ENCODE results near the gene NELL1.

The NELL1 gene

GRCh38 chr11:20980736-20981135 is 311.4 kb downstream of the NELL1 start:
- no peaks in the 10 kb centered on the region for H3K36me3 ChIP-seq (replicated peaks)
- DNase-seq, result no peak
- H3K4me3 ChIP-seq (ENCODE audit: low read depth, low read length), result no peak overlapping the region
- no peaks in the 10 kb centered on the region for H3K27me3 ChIP-seq (replicated peaks)
- TF ChIP-seq CTCF (IDR thresholded peaks at IDR 0.05; ENCODE audit: low read depth, low read length, missing control alignments), result no peak
- H3K27ac ChIP-seq, result no peak overlapping the region
- in situ Hi-C loops (cut with HindIII; ENCODE audit: low pct_ligation_motif_present, low sequenced_read_pairs), result no loop called here

GRCh38 chr11:20990447-20990846 is 321.1 kb downstream of the NELL1 start:
- in situ Hi-C loops (cut with HindIII; ENCODE audit: low pct_ligation_motif_present, low sequenced_read_pairs), result no loop called here

GRCh38 chr11:20991471-20991870 is 322.1 kb downstream of the NELL1 start:
- Histone ChIP-seq H3K4me3 (ENCODE audit: low read depth, low read length) (no peak overlapping the region), H3K27me3 (replicated peaks) (no peaks in the 10 kb centered on the region), H3K27ac (no peak overlapping the region), H3K36me3 (replicated peaks) (no peaks in the 10 kb centered on the region)
- TF ChIP-seq CTCF (IDR thresholded peaks at IDR 0.05; ENCODE audit: low read depth, low read length, missing control alignments), result no peak
- in situ Hi-C loops (cut with HindIII; ENCODE audit: low pct_ligation_motif_present, low sequenced_read_pairs), result no loop called here
- DNase-seq, result no peak

More at GRCh38 chr11:20990447-20990846, 321.1 kb downstream of the NELL1 start:
- Histone ChIP-seq H3K27me3 (replicated peaks) (no peaks in the 10 kb centered on the region), H3K4me3 (ENCODE audit: low read depth, low read length) (no peak overlapping the region), H3K36me3 (replicated peaks) (no peaks in the 10 kb centered on the region), H3K27ac (no peak overlapping the region)
- no peak for DNase-seq
- no peak for TF ChIP-seq CTCF (IDR thresholded peaks at IDR 0.05; ENCODE audit: low read depth, low read length, missing control alignments)

GRCh38 chr11:21007297-21007696 is 337.9 kb downstream of the NELL1 start:
- no peak for DNase-seq
- Histone ChIP-seq H3K27me3 (replicated peaks) (no peaks in the 10 kb centered on the region), H3K36me3 (replicated peaks) (no peaks in the 10 kb centered on the region), H3K27ac (no peak overlapping the region), H3K4me3 (ENCODE audit: low read depth, low read length) (no peak overlapping the region)
- TF ChIP-seq CTCF (IDR thresholded peaks at IDR 0.05; ENCODE audit: low read depth, low read length, missing control alignments), result no peak
- in situ Hi-C loops (cut with HindIII; ENCODE audit: low pct_ligation_motif_present, low sequenced_read_pairs), result no loop called here

DNA sequence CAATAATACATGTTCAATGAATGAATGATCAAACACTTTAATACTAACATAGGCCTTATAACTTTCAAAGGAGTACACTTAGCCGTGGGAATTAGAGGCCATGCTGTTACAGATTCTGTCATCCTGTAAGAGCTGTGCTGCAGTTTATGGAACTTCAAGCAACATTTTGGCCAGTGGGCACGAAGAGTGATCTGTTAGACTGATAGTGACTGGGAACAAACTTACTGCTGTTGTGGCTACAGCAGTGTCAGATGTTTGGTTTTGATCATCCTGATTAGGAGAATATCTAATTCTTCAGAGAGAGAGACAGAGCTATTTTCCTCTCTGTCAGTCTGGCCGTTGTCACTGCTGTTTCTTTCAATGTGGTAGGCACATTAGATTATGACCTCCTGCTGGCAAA is 348.9 kb downstream of the NELL1 start:
- DNase-seq, result no peak
- in situ Hi-C loops (cut with HindIII; ENCODE audit: low pct_ligation_motif_present, low sequenced_read_pairs), result no loop called here
- Histone ChIP-seq H3K27ac (no peak overlapping the region), H3K4me3 (ENCODE audit: low read depth, low read length) (no peak overlapping the region), H3K36me3 (replicated peaks) (no peaks in the 10 kb centered on the region), H3K27me3 (replicated peaks) (no peaks in the 10 kb centered on the region)
- no peak for TF ChIP-seq CTCF (IDR thresholded peaks at IDR 0.05; ENCODE audit: low read depth, low read length, missing control alignments)

GRCh38 chr11:21026685-21027084 is 357.3 kb downstream of the NELL1 start:
- no peak for DNase-seq
- in situ Hi-C loops (cut with HindIII; ENCODE audit: low pct_ligation_motif_present, low sequenced_read_pairs), result no loop called here
- no peak for TF ChIP-seq CTCF (IDR thresholded peaks at IDR 0.05; ENCODE audit: low read depth, low read length, missing control alignments)
- H3K36me3 ChIP-seq (replicated peaks), result no peaks in the 10 kb centered on the region
- no peaks in the 10 kb centered on the region for H3K27me3 ChIP-seq (replicated peaks)
- H3K27ac ChIP-seq, result no peak overlapping the region
- no peak overlapping the region for H3K4me3 ChIP-seq (ENCODE audit: low read depth, low read length)

Data from brain microvascular endothelial cell (primary cell).